Fibroblast of lung (primary cell): ENCODE measurements around the gene QSOX2. TPM values are rescaled to one million over a fixed set of nuclear protein-coding genes. Genes with fewer than 3 reads are reported as not detected.

ENCODE experiments used
- DNase-seq, 2 donors: peaks; one replicate each; pipeline versions ENCODE4 v3.0.0 to v3.0.0-alpha.2; 2010; ENCODE audit warnings: low read depth in 2 of 2
- H2AFZ ChIP-seq: 2 replicates; pipeline ENCODE4 v1.5.1; 2012; ENCODE audit warnings: low read length, control low read depth, inconsistent platforms
- H3K27ac ChIP-seq: 2 replicates; pipeline ENCODE4 v1.5.1; 2011; ENCODE audit warnings: low read length, control low read depth; ENCODE audit not compliant: insufficient read depth
- H3K27me3 ChIP-seq: 2 replicates; pipeline ENCODE4 v1.5.1; 2011; ENCODE audit warnings: mild to moderate bottlenecking, low read length; ENCODE audit not compliant: control insufficient read depth, insufficient read depth
- H3K36me3 ChIP-seq: 2 replicates; pipeline ENCODE4 v1.5.1; 2011; ENCODE audit warnings: low read length; ENCODE audit not compliant: control insufficient read depth, insufficient read depth
- H3K4me1 ChIP-seq: 2 replicates; pipeline ENCODE4 v1.5.1; 2011; ENCODE audit warnings: low read length; ENCODE audit not compliant: control insufficient read depth, insufficient read depth; ENCODE audit errors: extremely low read depth
- H3K4me2 ChIP-seq: 2 replicates; pipeline ENCODE4 v1.5.1; 2011; ENCODE audit warnings: low read length, control low read depth; ENCODE audit not compliant: insufficient read depth; ENCODE audit errors: extremely low read depth
- H3K4me3 ChIP-seq, 4 experiments: fragments of 200-600 bp in 1 of 4; sonication (generic) in 1 of 4; replicated peaks in 1 of 4; 2 replicates each; pipeline ENCODE4 v1.5.1; 2011 to 2016; ENCODE audit warnings: low read length in 4 of 4, low read depth in 3 of 4, mild to moderate bottlenecking in 3 of 4, control low read depth in 2 of 4, inconsistent platforms in 1 of 4, mixed read lengths in 1 of 4; ENCODE audit not compliant: insufficient read depth in 1 of 4; ENCODE audit errors: control extremely low read depth in 1 of 4
- H3K79me2 ChIP-seq: 2 replicates; pipeline ENCODE4 v1.5.1; 2012; ENCODE audit warnings: mild to moderate bottlenecking, low read length, inconsistent platforms; ENCODE audit not compliant: control insufficient read depth, insufficient read depth
- H3K9ac ChIP-seq: 2 replicates; pipeline ENCODE4 v1.5.1; 2011; ENCODE audit warnings: mild to moderate bottlenecking, low read length, control low read depth; ENCODE audit not compliant: insufficient read depth
- H3K9me3 ChIP-seq: 2 replicates; pipeline ENCODE4 v1.5.1; 2012; ENCODE audit warnings: low read depth, low read length; ENCODE audit not compliant: control insufficient read depth, insufficient read depth
- H4K20me1 ChIP-seq: 2 replicates; pipeline ENCODE4 v1.5.1; 2011; ENCODE audit warnings: low read length; ENCODE audit not compliant: control insufficient read depth, insufficient read depth; ENCODE audit errors: extremely low read depth
- CTCF ChIP-seq, 2 donors: IDR thresholded peaks in 1 of 2; conservative IDR thresholded peaks in 1 of 2; 1 replicate in 1 of 2; 2 replicates in 1 of 2; pipeline ENCODE4 v1.5.1; 2011 to 2012; ENCODE audit warnings: low read length in 2 of 2, control low read depth in 1 of 2, inconsistent platforms in 1 of 2, low read depth in 1 of 2, mild to moderate bottlenecking in 1 of 2
- EZH2 ChIP-seq: IDR thresholded peaks from 2 replicates; pipeline ENCODE4 v1.5.1; 2012; ENCODE audit warnings: low read length, control low read depth, mild to moderate bottlenecking; ENCODE audit errors: missing control alignments
- polyA plus RNA-seq, 2 donors: library from polyadenylated mRNA; depleted of rRNA in 1 of 2; stranded (reverse) in 1 of 2; unstranded in 1 of 2; fragments of >200 nt; gene quantifications; 2 replicates each; pipeline ENCODE4 v1.2.1, GENCODE V29; 2011 to 2012; ENCODE audit warnings: missing spikeins in 1 of 2
- total RNA-seq: library from RNA; depleted of rRNA; stranded (reverse); fragments of >200 nt; gene quantifications from 2 replicates; pipeline ENCODE4 v1.2.1, GENCODE V29; 2014

The QSOX2 gene
- total and polyA plus RNA-seq, 2 donors (not counting 1 experiment from before 2014, with no cell fraction given), result 7.8 to 13.2 TPM

GRCh38 chr9:136191099-136191959 is 54.3 kb downstream of the QSOX2 start:
- Histone ChIP-seq H3K79me2 (no peaks in the 10 kb centered on the region), H2AFZ (no peak overlapping the region), H3K4me3 (no peak overlapping the region), H3K27ac (no peak overlapping the region), H3K27me3 (peaks cover 41% of the 10 kb centered on the region), H3K9ac (no peak overlapping the region), H3K4me1 (no peaks in the 10 kb centered on the region), H3K36me3 (no peaks in the 10 kb centered on the region), H3K4me2 (no peak overlapping the region), H4K20me1 (no peaks in the 10 kb centered on the region), H3K9me3 (no peaks in the 10 kb centered on the region)
- TF ChIP-seq EZH2 (peak; percentile 58), CTCF (conservative IDR thresholded peaks at IDR 0.05 in 1 of 2, IDR thresholded peaks at IDR 0.05 in 1 of 2; ENCODE audit: low read depth in 1 of 2, low read length in 2 of 2) (no peak)
- peak in 1 of 2 donors; percentile 43 for DNase-seq

GRCh38 chr9:136190656-136191055 is 55.0 kb downstream of the QSOX2 start:
- H3K79me2 ChIP-seq, result no peaks in the 10 kb centered on the region
- H3K36me3 ChIP-seq, result no peaks in the 10 kb centered on the region
- no peak overlapping the region for H3K9ac ChIP-seq
- H3K4me2 ChIP-seq, result no peak overlapping the region
- no peak overlapping the region for H2AFZ ChIP-seq
- no peak for DNase-seq
- TF ChIP-seq CTCF (conservative IDR thresholded peaks at IDR 0.05 in 1 of 2, IDR thresholded peaks at IDR 0.05 in 1 of 2; ENCODE audit: low read depth in 1 of 2, low read length in 2 of 2), result no peak
- no peak for TF ChIP-seq EZH2
- no peaks in the 10 kb centered on the region for H3K9me3 ChIP-seq
- no peaks in the 10 kb centered on the region for H3K4me1 ChIP-seq
- H3K4me3 ChIP-seq, result no peak overlapping the region
- peaks cover 35% of the 10 kb centered on the region for H3K27me3 ChIP-seq
- no peaks in the 10 kb centered on the region for H4K20me1 ChIP-seq
- H3K27ac ChIP-seq, result no peak overlapping the region

GRCh38 chr9:136190237-136190601 is 55.4 kb downstream of the QSOX2 start:
- TF ChIP-seq EZH2, result no peak
- TF ChIP-seq CTCF (conservative IDR thresholded peaks at IDR 0.05 in 1 of 2, IDR thresholded peaks at IDR 0.05 in 1 of 2; ENCODE audit: low read depth in 1 of 2, low read length in 2 of 2), result no peak
- no peak overlapping the region for H3K4me2 ChIP-seq
- no peaks in the 10 kb centered on the region for H3K79me2 ChIP-seq
- H3K9me3 ChIP-seq, result no peaks in the 10 kb centered on the region
- no peaks in the 10 kb centered on the region for H3K36me3 ChIP-seq
- no peaks in the 10 kb centered on the region for H3K4me1 ChIP-seq
- H3K27ac ChIP-seq, result no peak overlapping the region
- DNase-seq, result no peak
- H3K4me3 ChIP-seq, result no peak overlapping the region
- H4K20me1 ChIP-seq, result no peaks in the 10 kb centered on the region
- H3K27me3 ChIP-seq, result peaks cover 32% of the 10 kb centered on the region
- no peak overlapping the region for H2AFZ ChIP-seq
- no peak overlapping the region for H3K9ac ChIP-seq
